ENCODE data around the gene PPM1L.

Gene PPM1L

DNA sequence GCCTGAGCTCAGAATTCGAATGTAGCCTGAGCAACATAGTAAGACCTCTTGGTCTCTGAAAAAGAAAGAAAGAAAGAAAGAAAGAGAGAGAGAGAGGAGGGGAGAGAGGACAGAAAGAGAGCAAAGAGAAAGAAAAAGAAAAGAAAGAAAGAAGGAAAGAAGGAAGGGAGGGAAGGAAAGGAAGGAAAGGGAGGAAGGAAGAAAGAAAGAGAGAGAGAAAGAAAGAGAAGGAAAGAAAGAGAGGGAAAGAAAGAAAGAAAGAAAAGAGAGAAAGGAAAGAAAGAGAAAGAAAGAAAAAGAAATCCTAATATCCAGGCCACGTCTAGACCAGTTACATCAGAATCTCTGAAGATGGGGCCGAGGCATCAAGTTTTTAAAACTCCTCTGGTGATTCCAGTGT, 50.7 kb downstream of the PPM1L start:
- in situ Hi-C loops (cut with MboI; ENCODE audit: low sequenced_read_pairs): no loop called here

DNA sequence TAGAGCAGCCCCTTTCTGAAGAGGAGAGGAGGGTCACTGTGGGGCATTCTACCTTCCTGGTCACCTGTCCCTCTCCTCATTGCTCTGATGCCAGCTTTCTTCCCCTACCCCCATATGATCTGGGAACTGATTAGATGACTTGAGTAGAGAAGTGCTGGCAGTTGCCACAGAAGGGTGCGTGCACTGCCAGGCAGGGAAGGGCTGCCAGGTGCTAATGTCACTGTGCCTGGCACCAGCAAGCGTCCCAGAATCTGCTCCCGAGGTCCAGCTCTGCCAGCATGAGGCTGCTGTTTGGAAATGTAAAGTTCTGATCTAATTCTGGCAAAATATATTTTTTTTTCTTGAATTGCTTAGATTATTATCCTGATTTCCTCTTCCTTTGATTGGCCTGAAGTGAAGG, 52.8 kb downstream of the PPM1L start:
- in situ Hi-C loops (cut with MboI; ENCODE audit: low sequenced_read_pairs): no loop called here

DNA sequence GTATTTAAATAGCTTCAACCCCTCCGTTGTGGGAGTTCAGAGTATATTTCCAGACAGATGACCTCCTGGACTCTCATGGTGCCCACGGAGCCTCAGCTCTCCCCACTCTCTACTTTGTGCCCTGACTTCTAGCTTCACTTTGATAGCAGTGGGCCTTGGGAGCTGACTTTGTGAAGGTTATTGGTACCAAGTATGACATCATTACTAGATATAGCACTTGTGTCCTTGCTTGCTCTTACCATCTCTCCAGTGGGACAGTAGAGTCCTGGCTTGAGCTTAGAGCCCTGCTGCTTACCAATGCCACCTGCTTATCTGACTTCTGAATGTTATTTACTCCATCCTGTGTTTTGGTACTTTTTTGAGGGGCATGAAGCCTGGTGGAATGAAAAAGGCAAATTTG, 53.4 kb downstream of the PPM1L start:
- in situ Hi-C loops (cut with MboI; ENCODE audit: low sequenced_read_pairs): no loop called here

DNA sequence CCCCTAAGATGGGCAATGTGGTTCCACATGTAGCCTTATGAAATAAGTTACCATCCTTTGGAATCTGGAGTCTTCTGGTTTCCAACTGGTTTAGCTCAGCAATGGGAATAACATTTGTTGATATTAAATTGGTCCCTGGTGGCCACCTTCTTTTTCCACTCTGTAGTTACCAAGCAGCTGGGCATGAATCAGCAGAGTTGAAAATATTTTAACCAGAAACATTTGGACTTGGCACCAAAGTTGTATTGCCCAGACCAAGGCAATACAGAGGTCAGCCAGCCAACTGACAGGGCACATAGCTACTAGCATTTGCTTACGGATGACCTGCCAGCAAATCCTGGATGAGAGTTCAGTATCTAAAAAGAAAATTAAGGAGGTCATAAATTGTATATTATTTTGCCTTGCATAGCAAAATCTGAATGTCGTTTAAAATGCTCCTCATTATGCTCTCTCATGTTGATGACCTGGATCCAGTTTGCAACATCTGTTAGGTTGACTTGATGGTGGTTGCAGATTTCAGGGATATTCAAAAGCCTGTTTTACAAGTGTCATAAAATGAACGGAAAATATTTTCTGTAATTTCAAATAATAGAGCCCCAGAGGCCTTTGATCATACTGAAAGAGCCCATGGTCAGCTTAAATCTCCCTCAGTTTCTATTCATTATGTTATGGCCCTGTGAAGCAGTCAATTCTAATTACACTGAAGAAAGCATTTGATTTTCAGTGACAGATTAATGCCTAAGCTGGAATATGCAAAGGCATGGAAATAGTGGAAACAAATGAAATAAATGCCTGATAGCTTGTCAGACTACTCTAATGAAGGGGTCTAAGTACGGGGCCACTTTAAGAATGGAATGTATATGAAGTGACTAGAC, 54.6 kb downstream of the PPM1L start:
- in situ Hi-C loops (cut with MboI; ENCODE audit: low sequenced_read_pairs): no loop called here

DNA sequence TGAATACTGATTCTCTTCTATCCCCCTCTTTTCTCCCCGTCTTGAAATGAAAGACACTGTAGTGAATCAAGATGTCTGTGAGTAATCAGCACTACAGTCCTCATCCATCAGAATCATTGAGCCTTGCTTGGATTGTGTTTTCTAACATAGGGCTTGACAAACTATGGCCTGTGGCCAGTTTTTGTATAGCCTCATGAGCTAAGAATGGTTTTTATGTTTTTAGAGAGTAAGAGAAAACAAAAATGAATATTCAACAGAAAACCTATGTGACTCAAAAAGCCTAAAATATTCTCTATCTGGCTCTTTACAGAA, 55.2 kb downstream of the PPM1L start:
- in situ Hi-C loops (cut with MboI; ENCODE audit: low sequenced_read_pairs): no loop called here

DNA sequence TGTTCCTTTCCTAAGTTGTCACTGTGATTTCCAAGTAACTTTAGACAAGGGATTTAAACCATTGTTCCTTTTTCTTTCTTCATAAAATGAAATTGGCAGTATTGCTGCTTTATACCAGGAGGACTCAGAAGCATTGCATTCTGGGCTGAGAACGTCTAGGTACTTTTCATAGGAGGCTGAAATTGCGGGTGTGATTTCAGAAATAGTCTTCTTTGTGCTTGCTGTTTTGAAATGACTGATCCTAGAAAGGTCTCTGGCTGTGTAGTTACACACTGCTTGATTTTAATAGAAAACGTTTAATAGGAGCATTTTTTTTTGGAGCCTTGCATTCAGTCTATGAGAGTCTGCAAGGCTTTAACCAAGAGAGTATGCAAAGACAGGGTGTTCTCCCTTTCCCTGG, 56.3 kb downstream of the PPM1L start:
- in situ Hi-C loops (cut with MboI; ENCODE audit: low sequenced_read_pairs): no loop called here

DNA sequence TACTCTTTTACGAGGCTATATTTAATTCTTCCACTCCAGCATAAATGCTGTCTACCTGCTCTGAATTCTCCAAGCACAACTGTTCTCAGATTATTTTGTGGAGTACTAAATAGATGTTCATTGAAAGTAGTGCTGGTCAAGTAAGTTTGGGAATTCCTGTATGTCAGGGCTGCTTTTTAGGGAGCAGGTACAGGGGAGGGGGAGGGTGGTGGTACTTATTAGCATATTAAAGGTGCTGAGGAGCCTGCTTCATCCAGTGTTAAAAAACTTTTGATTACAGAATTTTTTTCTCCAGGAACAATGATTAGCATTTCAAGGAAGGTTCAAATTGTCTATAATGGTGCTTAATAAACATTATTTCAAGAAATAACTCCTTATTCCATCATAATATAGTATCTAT, 59.2 kb downstream of the PPM1L start:
- in situ Hi-C loops (cut with MboI; ENCODE audit: low sequenced_read_pairs): no loop called here

DNA sequence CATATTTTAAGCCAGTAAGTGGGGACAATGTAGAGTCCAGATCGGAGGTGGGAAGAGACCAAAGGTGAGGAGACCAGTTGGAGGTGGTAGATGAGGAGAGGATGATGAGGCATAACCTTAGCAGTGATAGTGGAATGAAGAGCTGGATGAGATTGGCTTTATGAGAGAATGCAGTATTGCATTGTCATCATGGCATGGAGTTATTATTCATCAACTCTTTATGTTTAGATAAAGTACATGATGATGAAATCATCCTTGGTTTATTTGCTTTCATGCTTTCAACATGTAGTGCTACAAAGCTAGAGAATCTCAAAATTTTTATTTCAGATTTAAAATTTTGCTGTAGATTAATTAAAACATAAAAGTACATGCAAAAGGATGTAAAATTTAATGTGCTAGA, 64.0 kb downstream of the PPM1L start:
- in situ Hi-C loops (cut with MboI; ENCODE audit: low sequenced_read_pairs): no loop called here

DNA sequence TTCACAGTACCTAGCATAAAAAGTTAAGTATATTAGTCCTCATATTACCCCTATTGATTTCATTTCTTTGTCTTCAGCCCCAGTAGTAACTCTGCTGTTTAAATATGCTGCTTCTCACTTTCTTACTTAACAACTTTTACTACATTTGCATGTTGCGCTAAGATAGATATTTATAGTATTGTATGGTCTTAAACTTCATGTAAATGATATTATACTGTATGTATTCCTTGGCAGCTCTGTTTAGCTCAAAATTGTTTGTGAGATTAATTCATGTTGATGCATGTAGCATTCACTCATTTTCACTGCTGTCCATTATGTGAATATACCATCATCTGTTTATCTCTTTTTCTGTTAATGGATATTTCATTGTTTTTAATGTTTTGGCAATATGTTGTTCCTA, 64.4 kb downstream of the PPM1L start:
- in situ Hi-C loops (cut with MboI; ENCODE audit: low sequenced_read_pairs): no loop called here

DNA sequence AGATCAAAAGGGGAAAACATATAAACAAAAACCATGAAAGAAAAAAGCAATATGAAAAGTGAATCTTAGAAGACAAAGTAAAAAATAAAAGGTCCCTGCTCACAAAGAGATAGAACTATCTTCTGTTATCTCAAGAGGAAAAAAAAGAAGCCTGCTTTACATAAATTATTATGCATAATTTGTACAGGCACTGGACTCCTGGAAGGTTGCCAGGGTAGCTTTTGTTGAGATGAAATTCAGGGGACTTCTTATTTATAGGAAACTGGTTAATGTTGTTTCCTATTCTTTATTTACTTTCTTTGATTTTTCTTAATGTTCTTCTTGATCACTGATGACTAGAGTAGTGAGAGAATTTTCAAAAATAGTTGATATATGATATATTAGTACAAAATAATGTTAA, 66.9 kb downstream of the PPM1L start:
- in situ Hi-C loops (cut with MboI; ENCODE audit: low sequenced_read_pairs): no loop called here

DNA sequence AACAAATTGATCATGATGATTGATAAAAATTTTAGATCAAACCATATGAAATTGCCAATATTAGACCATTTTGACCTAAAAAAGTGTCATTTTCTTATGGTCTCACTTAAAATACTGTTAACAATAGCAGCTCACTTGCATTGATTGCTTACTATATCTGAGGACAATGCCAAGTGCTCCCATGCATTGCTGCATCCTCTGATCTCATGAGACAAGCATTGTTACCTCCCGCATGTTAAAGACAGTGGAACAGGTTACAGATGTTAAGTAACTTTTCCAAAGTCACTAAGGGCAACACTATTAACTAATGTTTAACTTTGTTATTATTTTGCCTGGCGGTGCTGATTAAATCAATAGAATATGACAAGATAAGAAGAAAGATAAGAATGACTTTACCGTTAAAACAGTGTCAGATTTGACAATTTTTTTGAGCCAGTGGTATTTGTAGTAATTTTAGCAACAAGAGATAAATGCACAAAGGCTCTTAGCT, 69.3 kb downstream of the PPM1L start:
- in situ Hi-C loops (cut with MboI; ENCODE audit: low sequenced_read_pairs): no loop called here

DNA sequence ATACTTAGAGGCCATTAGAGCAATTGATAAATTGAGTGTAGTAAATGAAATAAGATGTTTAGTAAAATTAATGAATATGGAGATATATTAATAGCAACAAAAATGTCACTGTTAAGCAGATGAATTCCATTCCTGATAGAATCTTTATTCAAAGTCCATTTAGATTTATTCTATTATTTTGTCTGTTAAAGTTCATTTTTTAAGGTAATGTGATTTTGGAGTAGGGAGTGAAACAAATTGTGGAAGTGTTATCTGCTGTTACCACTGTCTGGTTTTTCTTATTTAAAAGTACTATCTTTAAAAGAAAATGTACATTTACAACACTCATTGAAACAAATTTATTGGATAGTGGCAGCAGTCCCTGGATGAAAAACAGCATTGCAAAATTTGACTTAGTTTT, 70.4 kb downstream of the PPM1L start:
- in situ Hi-C loops (cut with MboI; ENCODE audit: low sequenced_read_pairs): no loop called here

DNA sequence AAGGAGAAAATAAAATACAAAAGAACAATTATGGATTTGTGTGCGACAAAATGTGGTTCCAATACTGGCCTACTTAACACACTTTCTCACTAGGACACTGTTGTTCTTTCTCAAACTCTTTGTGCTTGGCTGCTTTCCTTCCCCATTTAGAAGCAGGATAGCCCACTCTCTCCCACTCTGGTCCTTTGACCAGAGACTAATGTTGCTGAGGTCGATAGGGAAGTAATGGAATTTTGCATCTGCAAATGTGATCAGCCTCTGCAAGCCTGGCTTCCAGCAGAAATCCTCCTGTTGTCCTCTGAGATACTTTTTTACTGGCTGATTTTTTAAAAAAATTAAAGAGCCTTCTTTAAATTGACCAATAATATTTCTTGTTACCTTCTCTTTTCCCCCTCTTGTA, 71.0 kb downstream of the PPM1L start:
- in situ Hi-C loops (cut with MboI; ENCODE audit: low sequenced_read_pairs): no loop called here

DNA sequence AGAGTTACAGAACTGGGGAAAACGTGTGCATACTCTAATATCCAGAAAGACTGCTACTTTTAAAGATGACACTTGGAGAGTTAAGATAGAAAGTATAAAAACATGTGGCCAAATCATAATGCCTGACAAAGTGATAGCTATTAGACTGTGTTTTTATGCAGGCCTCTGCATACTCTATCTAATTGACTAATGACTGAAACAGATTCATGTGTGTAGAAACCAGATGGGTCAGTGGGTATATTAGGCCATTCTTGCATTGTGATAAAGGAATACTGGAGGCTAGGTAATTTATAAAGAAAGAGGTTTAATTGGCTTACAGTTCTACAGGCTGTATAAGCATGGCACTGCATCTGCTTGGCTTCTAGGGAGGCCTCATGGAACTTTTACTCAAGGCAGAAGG, 71.5 kb downstream of the PPM1L start:
- in situ Hi-C loops (cut with MboI; ENCODE audit: low sequenced_read_pairs): no loop called here

DNA sequence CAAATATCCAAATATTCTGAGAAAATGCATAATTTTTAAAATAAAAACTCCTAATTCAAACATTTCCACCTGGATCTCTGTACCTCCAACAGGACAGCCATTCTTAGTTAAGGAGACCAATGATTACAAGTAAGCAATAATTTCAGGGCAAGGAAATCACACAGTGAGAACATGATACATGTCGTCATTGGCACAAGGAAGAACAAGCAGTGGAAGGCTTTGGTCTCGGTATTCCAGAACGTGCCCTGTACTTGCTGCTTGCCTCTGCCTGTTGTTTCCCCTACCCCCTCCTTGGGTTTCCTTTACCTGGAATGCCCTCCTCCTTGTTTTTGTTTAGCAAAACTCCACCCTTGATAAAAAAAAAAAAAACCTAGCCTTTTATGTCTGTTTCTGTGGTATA, 72.8 kb downstream of the PPM1L start:
- in situ Hi-C loops (cut with MboI; ENCODE audit: low sequenced_read_pairs): no loop called here

DNA sequence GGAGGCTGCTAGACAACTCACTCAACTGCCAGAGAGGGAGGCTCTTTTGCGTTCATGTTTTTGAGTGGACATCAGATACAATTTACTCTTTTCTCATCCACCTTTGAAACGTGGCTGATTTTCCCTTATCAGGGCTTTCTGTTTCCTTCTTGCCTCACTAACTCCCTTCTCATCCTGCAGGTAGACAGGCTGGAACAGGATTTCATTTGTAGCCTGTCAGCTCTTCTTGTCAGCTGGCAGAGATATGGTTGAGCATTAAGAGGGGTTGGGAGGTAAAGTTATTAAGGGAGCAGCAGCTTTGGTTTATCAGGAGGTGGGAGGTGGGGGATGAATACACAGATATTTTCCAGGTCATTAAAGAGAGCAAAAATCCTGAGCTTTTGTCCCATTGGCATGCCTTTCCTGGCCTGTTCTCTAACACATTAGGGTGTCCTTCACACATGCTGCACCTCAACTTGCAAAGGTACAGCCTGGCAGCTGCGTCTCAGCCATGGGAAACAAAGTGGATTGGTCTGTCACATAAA, 73.5 kb downstream of the PPM1L start:
- in situ Hi-C loops (cut with MboI; ENCODE audit: low sequenced_read_pairs): no loop called here

DNA sequence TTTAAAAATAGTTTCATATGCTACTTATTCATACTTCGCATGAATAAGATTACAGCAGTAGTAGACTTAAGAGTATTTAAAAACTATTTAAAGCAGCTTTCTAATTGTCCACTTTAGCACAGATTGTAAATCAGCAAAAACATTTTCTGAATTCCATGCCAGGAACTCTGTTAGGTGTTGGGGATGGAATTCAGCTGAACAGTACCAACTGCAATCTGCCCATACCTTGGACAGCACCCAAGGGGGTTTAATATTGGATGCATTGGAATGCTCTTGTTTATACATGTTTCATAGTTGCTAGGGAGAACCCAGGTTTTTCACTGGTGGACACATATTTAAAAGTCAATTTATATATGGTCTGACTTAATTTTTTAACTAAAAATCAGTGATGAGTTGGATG, 74.8 kb downstream of the PPM1L start:
- in situ Hi-C loops (cut with MboI; ENCODE audit: low sequenced_read_pairs): no loop called here

DNA sequence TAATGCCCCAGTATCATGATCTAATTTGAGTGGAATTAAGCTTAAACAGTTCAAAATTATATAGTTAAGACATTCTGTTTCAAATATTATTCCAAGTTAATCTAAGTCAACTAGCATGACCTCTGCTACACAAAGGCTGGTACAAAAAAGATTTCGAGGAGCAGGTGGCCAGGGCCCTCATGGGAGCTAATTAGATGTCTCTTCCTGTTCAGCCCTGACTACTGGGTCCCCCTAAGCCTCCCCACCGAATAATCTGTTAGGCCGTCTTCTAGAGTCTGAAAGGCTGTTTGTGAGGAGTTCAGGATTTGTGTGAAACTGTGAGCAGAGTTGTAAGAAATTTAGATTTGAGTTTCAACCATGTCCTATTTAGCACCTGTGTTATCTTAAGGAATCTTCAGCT, 75.4 kb downstream of the PPM1L start:
- in situ Hi-C loops (cut with MboI; ENCODE audit: low sequenced_read_pairs): no loop called here

DNA sequence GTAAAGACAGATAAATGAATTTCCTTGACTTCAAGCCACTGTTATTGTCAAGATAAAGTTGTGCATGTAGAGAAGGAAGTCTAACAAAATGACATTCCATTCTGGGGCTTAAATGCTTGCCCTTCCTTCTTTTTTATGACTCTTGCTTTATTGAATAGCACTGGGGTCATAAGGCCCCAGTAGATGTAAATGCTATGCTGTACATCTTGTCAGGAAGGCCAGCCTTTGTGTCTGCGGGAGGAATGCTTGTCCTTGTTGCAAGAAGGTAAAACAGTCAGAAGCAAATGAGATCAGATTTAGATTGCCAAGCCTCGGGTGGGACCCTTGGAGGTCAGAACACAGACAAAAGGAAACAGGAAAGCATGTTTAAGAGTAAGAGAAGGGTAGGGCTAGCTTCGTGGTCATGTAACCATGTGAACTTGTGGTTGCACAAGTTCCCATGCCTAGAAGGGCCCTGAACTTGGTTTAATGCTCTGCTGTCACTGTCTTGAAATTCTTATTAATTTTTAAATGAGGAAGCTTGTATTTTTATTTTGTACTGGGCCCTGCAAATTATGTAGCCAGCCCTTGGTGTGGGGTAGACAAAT, 81.5 kb downstream of the PPM1L start:
- in situ Hi-C loops (cut with MboI; ENCODE audit: low sequenced_read_pairs): no loop called here

DNA sequence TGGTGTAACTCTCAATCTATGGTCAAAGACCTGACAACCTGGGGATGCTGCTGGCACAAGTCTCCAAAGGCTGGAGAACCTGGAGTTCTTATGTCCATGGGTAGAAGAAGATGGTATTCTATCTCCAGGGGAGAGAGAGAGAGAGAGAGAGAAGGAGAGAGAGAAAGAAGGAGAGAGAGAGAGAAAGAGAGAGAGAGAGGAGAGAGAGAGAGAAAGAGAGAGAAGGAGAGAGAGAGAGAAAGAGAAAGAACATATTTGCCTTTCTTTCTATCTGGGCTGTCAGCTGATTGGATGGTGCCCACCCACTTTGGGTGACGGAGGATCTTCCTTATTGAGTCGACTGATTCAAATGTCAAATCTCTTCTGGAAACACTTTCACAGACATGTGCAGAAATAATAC, 84.6 kb downstream of the PPM1L start:
- in situ Hi-C loops (cut with MboI; ENCODE audit: low sequenced_read_pairs): no loop called here

DNA sequence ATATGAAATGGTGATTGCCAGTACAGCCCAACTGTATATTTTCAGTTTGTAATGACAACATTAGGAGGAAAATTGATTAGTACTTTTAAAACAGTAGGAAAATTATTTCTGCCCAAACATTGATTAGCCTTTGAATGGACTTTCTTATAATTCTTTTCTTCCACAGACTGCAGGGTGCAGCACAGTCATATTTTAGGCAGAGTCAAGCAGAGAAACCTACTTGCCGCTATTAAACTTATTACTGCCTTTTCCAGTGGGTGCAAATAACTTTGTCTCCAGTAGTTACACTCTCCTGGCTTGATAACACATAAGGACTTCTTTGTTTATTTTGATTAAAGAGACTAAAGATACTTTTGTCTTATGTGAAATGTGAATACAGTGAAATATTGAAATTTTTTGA, 85.4 kb downstream of the PPM1L start:
- in situ Hi-C loops (cut with MboI; ENCODE audit: low sequenced_read_pairs): no loop called here
